ENCODE results near the gene ZNF70.

ZNF70 gene

DNA sequence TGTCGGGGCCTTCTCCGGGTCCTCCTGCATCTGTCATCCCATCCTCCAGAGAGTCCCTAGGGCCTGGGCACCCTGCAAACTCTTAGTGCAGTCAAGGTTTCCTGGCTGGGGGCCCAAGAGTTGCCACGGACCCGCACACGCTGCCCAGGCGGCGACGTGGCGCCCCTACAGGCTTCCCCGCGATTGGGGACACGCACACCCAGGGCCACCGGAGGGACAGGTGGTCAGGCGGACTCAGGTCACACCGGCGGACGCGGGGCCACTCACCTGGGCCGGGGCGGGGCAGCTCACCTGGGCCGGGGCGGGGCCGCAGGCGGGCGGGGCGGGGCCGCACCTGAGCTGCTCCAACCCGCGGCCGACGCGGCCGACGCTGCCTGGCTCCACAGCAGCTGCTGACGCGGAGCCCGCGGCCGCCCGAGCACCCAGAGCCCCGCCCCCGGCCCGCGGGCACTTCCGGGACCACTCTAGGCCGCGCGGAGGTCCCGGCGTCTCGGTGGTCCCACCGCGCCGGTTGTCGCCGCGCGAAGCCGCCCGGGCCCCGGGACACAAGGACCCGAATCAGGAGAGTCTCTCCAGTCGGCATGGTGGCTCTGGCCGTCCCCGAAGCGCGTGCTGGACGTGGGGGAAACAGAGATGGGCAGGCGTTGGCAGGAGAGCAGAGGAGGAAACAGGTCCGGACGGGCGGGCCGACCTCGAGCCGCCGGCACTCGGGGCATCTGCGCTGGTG lies at the start of gene ZNF70:
Gene ZNF70 (minus strand): TSS at position 399 of the 727 bp plus-strand sequence. CDS start 5,972 bp downstream, outside the sequence.
- DNase-seq (ENCODE audit: low read depth) = peak; percentile 69

DNA sequence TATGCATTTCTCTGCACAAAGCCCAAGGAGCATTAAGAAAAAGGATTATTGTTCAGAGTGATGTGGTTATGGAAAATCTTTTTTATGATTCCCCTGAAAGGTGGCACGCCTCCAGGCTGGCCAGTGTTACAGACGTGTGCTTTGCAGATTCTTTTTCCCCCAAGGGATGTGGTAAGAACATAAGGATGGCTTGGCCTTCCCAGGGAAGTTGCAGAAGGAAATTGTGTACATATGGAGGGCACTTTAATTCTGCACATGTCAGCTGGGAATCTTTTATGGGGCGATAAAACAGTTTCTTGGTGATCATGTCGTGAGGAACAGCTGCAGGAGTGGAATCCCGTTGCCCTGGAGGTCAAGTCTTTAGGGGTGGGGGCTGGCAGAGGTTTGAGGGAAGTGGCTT lies 45.5 kb upstream of the ZNF70 start:
- no peak for DNase-seq (ENCODE audit: low read depth)

DNA sequence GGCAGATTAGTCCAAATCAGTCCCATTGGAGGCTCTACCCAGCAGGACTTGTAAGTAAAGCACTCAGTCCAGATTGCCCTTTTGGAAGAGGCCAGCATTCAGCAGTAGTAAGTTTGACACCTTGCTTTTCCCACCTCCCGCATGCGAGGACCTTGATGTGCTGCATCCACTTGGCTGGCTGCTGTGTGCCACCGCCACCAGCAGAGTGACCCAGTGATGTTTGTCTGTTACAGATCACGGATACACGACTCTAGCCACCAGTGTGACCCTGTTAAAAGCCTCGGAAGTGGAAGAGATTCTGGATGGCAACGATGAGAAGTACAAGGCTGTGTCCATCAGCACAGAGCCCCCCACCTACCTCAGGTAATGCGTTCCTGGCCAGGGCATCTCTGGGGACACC lies 42.4 kb upstream of the ZNF70 start:
- DNase-seq (ENCODE audit: low read depth) = no peak

DNA sequence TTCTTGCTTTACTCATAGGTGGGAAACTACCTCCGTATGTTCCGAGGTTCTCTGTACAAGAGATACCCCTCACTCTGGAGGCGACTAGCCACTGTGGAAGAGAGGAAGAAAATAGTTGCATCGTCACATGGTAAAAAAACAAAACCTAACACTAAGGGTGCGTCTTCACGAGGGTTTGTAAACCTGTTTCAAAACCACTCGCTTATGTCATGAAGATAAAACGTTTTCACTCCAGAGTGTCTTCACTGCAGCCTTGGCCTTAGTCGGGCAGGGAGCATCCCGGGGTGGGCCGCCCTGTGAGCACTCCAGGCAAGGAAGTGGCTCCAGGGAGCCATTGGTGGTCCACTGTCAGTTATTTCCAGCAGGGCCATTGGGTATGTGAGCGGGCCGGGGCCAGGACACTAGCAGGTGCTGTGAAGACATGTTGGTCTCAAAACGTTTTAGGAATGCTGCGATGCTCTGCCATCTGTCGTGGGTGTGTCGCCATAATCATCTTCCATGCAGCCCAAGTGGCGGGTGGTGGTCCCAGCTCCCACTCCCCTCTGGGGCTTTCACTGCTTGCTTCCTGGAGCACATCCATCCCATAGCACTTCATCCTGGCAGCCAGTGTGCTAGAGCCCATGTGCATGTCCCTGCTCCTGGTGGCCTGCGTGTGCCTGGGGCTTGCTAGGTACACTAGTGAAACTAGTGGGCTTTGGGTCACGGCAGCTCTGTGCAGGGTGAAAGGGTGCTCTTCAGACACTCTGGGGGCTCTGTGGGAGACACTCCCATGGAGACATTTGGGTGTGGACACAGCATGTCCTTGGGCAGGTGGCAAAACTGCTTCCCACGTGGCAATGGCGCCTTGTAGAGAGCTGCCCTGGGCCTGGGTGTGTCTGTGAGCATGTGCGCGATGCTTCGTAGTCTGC lies 41.1 kb upstream of the ZNF70 start:
- no peak for DNase-seq (ENCODE audit: low read depth)

- DNase-seq (ENCODE audit: low read depth) = peak; percentile 47
Observed at GRCh38 chr22:23790819-23791737, 40.2 kb upstream of the ZNF70 start.

DNA sequence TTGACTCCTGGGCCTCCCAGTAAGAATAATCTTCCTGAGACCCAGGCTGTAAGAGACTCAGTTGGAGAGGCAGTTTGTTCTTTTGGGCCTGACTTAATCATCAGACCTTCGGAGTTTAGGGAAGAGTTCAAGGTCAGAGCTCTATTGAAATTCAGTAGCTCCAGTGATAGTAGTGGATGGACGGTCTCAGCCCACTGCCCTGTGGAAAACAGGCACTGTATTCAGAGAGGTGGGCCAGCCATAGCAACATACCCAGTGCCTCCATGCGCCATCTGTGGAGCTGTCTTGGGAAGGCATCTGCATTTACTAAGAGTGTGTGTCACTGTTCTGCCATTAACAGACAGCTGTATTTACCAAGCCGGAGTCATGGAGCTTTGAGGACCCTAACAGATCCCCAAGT lies 38.7 kb upstream of the ZNF70 start:
- DNase-seq (ENCODE audit: low read depth) = no peak

DNA sequence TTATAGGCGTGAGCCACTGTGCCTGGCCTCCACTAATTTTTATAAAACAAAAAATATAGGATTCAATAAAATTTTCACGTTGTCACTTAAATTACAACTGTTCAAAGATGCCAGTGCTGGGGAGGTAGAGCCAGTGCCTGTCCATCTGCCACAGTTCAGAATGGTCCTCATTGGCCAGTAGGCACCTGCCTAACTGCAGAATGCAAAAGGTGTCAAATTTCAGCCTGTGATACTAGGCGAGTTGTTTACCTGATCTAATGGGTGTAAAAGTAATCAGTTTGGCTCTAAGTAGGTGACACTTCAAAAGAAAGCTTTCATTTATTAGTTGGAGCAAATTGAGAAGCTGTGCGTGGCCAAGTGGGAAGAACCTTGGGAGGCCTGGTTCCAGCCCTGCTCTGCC lies 38.2 kb upstream of the ZNF70 start:
- no peak for DNase-seq (ENCODE audit: low read depth)

GRCh38 chr22:23787910-23788309 lies 37.0 kb upstream of the ZNF70 start:
- DNase-seq (ENCODE audit: low read depth) = no peak

GRCh38 chr22:23787600-23787896 lies 36.6 kb upstream of the ZNF70 start:
- no peak for DNase-seq (ENCODE audit: low read depth)

GRCh38 chr22:23786752-23787599 lies 36.1 kb upstream of the ZNF70 start, which contains the start of gene SMARCB1:
Gene SMARCB1 (plus strand): TSS chr22:23786966. CDS start chr22:23787170, 204 bp downstream.
- peak; percentile 88 for DNase-seq (ENCODE audit: low read depth)

GRCh38 chr22:23786261-23786710 lies 35.4 kb upstream of the ZNF70 start:
- DNase-seq (ENCODE audit: low read depth) = no peak

DNA sequence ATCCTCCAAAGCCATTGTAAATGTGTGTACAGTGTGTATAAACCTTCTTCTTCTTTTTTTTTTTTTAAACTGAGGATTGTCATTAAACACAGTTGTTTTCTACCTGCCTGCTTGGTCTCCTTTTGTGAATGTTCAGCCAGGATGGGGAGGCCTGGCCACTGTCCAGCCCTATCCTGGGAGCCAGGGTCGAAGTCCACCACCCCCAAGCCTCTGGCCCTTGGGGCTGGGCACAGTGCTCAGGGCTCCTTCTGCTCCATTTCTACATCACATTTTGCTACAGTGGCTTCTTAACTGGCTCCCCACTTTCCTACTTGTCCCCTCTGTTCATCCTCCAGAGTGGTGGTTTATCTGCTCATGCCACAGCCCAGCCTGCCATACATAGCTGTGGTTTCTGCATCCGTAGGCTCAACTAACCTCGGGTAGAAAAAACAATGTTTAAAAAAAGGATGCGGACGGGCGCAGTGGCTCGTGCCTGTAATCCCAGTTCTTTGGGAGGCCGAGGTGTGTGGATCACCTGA lies 33.4 kb upstream of the ZNF70 start:
- DNase-seq (ENCODE audit: low read depth) = peak; percentile 81

DNA sequence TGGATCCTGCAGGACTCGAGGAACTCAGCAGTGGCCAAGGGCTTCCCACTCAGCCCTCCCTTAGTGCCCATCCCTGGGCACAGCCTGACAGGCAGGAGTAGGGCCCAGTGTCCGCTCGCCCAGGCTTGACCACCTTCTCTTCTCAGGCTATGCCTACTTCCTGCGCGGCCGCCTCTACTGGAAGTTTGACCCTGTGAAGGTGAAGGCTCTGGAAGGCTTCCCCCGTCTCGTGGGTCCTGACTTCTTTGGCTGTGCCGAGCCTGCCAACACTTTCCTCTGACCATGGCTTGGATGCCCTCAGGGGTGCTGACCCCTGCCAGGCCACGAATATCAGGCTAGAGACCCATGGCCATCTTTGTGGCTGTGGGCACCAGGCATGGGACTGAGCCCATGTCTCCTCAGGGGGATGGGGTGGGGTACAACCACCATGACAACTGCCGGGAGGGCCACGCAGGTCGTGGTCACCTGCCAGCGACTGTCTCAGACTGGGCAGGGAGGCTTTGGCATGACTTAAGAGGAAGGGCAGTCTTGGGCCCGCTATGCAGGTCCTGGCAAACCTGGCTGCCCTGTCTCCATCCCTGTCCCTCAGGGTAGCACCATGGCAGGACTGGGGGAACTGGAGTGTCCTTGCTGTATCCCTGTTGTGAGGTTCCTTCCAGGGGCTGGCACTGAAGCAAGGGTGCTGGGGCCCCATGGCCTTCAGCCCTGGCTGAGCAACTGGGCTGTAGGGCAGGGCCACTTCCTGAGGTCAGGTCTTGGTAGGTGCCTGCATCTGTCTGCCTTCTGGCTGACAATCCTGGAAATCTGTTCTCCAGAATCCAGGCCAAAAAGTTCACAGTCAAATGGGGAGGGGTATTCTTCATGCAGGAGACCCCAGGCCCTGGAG lies 32.6 kb upstream of the ZNF70 start:
- DNase-seq (ENCODE audit: low read depth) = no peak

DNA sequence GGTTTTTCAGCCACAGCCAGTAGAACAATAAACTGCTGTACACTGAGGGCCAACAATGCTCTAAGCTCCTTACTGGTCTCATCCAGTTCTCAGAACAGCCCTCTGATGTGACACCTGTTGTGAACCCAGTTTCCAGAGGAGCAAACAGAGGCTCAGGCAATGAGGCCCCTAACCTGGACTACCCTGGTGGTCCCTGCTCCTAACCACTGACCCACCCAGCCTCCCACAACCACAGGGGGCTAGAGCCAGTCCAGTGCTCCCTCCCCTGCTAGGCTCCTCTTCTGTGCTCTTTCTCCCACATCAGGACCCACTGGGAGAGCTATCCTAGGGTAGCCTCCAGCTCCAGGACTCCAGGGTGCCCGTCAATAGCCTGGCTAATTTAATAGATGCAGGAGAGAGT lies 31.8 kb upstream of the ZNF70 start:
- no peak for DNase-seq (ENCODE audit: low read depth)

DNA sequence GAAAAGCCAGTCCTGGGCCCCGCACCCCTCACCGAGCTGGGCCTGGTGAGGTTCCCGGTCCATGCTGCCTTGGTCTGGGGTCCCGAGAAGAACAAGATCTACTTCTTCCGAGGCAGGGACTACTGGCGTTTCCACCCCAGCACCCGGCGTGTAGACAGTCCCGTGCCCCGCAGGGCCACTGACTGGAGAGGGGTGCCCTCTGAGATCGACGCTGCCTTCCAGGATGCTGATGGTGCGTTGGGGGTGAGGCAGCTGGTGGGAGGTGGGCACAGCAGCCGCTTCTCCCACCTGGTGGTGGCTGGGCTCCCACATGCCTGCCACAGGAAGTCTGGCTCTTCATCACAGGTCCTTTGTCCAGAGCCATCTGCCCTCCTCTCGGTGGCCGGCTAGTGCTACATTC lies 31.3 kb upstream of the ZNF70 start:
- DNase-seq (ENCODE audit: low read depth) = no peak

- DNase-seq (ENCODE audit: low read depth) = peak; percentile 53
Observed at GRCh38 chr22:23781511-23782183, 30.7 kb upstream of the ZNF70 start.

DNA sequence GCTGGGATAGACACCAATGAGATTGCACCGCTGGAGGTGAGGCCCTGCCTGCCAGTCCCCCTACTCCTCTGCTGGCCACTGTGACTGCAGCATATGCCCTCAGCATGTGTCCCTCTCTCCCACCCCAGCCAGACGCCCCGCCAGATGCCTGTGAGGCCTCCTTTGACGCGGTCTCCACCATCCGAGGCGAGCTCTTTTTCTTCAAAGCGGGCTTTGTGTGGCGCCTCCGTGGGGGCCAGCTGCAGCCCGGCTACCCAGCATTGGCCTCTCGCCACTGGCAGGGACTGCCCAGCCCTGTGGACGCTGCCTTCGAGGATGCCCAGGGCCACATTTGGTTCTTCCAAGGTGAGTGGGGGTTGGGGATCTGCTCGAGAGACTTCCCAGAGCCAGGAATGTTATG lies 30.2 kb upstream of the ZNF70 start:
- no peak for DNase-seq (ENCODE audit: low read depth)

- DNase-seq (ENCODE audit: low read depth) = no peak
Observed at GRCh38 chr22:23780146-23780748, 29.3 kb upstream of the ZNF70 start.

DNA sequence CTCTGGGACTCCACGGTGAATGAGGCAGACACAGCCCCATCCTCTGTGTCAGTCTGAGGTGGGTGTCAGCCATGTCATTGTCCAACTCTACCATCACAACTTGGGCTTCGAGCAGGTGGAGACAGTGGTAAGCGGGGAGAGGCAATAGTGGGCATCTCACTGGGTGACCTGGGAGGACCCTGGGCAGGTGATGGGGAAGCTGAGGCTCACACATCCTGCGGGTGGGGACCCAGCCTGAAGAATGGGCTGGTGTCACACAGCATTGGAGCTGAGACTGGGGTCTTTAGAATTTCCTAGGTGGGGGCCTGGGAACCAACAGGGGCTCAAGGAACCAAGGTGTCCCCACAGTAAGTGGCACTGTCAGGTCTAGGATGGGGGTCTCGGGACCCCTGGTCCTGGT lies 28.8 kb upstream of the ZNF70 start:
- DNase-seq (ENCODE audit: low read depth) = no peak
